Prostate gland (tissue), 2 donors: ENCODE results near the gene SEMG1. TPM values are rescaled to one million over a fixed set of nuclear protein-coding genes. Genes with fewer than 3 reads are reported as not detected.

ENCODE experiments used
- DNase-seq: peaks from one replicate; pipeline ENCODE4 v3.0.0-alpha.2; 2019; ENCODE audit warnings: low spot score
- H3K27ac ChIP-seq, 2 donors: fragments of 200-600 bp; sonication (generic); 2 replicates each; pipeline ENCODE4 v1.5.1; 2017 to 2019
- H3K27me3 ChIP-seq: fragments of 200-600 bp; sonication (generic); replicated peaks from 2 replicates; pipeline ENCODE4 v1.5.1; 2019; ENCODE audit not compliant: insufficient read depth
- H3K36me3 ChIP-seq, 2 donors: fragments of 200-600 bp; sonication (generic); 1 replicate in 1 of 2; 2 replicates in 1 of 2; pipeline versions ENCODE4 v1.5.1 to v1.8.1; 2017 to 2019
- H3K4me1 ChIP-seq: fragments of 200-600 bp; sonication (generic); replicated peaks from 2 replicates; pipeline ENCODE4 v1.5.1; 2019
- H3K4me3 ChIP-seq, 2 donors: fragments of 200-600 bp; sonication (generic); 2 replicates each; pipeline ENCODE4 v1.5.1; 2017 to 2019
- H3K9me3 ChIP-seq: fragments of 200-600 bp; sonication (generic); 2 replicates; pipeline ENCODE4 v1.5.1; 2017
- CTCF ChIP-seq, 4 experiments: fragments of 200-600 bp in 2 of 4; fragments of 450-650 bp in 2 of 4; sonication (generic) in 2 of 4; IDR thresholded peaks; 1 replicate in 3 of 4; 2 replicates in 1 of 4; pipeline ENCODE4 v1.5.1; 2016 to 2019; ENCODE audit warnings: antibody characterized with exemption in 4 of 4, mild to moderate bottlenecking in 2 of 4, moderate library complexity in 2 of 4
- POLR2A ChIP-seq: fragments of 450-650 bp; IDR thresholded peaks from one replicate; pipeline ENCODE4 v1.6.1; 2016; ENCODE audit warnings: antibody characterized with exemption, mild to moderate bottlenecking
- POLR2AphosphoS5 ChIP-seq: sonication (generic); formaldehyde crosslinking; IDR thresholded peaks from one replicate; pipeline ENCODE4 v1.6.1; 2017; ENCODE audit warnings: antibody characterized with exemption
- WGBS: methylation state at CpG from one replicate; pipeline ENCODE4 v1.1.5; 2018; 5-methylcytosine and 5-hydroxymethylcytosine counted together
- intact Hi-C: fragments of 100-400 bp; cut with DNase I; formaldehyde crosslinking; loops from one replicate; pipeline ENCODE4 v1.14.2; 2022
- total RNA-seq, 2 donors: library from RNA; depleted of rRNA; stranded (reverse); fragments of >200 nt; gene quantifications; one replicate each; pipeline ENCODE4 v1.1.0, GENCODE V29; 2016

Gene SEMG1
- total RNA-seq, 2 donors from 2014 or later: 0.14 to 250 TPM

DNA sequence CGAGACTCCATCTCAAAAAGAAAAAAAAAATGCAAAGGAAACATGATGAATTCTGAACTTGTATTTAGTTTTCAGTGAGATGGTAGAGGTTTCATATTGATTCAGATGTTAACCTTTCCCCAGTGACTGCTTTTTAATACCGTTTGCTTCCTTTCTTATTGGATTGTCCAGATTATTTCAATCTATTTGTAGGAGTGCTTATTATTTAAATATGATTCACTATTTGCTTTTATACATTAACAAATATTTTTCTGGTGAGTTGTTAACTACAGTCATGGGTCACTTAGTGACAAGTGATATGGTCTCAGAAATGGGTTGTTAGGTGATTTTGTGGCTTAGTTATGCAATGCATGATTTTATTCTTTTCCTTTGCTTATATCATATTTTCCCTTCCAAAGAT is 23.7 kb upstream of the SEMG1 start:
- no peaks in the 10 kb centered on the region for H3K9me3 ChIP-seq
- no peaks in the 10 kb centered on the region for H3K4me1 ChIP-seq
- TF ChIP-seq POLR2A: no peak
- TF ChIP-seq POLR2AphosphoS5: no peak
- no peak for TF ChIP-seq CTCF (IDR thresholded peaks at IDR 0.05)
- no peak overlapping the region for H3K27ac ChIP-seq
- intact Hi-C loops: no loop called here
- H3K36me3 ChIP-seq: no peaks in the 10 kb centered on the region
- no peaks in the 10 kb centered on the region for H3K27me3 ChIP-seq
- DNase-seq: no peak
- H3K4me3 ChIP-seq: no peak overlapping the region
- 88% methylated on average over 2 of the region's 2 CpGs for WGBS

- 68% methylated on average over 2 of the region's 2 CpGs for WGBS
- H3K36me3 ChIP-seq: no peaks in the 10 kb centered on the region
- H3K27me3 ChIP-seq: no peaks in the 10 kb centered on the region
- H3K9me3 ChIP-seq: no peaks in the 10 kb centered on the region
- no peak for DNase-seq
- TF ChIP-seq POLR2AphosphoS5: no peak
- TF ChIP-seq CTCF (IDR thresholded peaks at IDR 0.05): no peak
- no peak for TF ChIP-seq POLR2A
- H3K27ac ChIP-seq: no peak overlapping the region
- intact Hi-C loops: no loop called here
- no peak overlapping the region for H3K4me3 ChIP-seq
- no peaks in the 10 kb centered on the region for H3K4me1 ChIP-seq
Measured at GRCh38 chr20:45187693-45188092, 19.1 kb upstream of the SEMG1 start.

GRCh38 chr20:45189067-45189609 is 17.7 kb upstream of the SEMG1 start:
- Histone ChIP-seq H3K4me3 (no peak overlapping the region), H3K4me1 (no peaks in the 10 kb centered on the region), H3K27ac (no peak overlapping the region), H3K27me3 (no peaks in the 10 kb centered on the region), H3K36me3 (no peaks in the 10 kb centered on the region), H3K9me3 (no peaks in the 10 kb centered on the region)
- no peak for DNase-seq
- intact Hi-C loops: no loop called here
- 93% methylated on average over 3 of the region's 3 CpGs for WGBS
- TF ChIP-seq POLR2AphosphoS5 (no peak), CTCF (IDR thresholded peaks at IDR 0.05) (no peak), POLR2A (no peak)

DNA sequence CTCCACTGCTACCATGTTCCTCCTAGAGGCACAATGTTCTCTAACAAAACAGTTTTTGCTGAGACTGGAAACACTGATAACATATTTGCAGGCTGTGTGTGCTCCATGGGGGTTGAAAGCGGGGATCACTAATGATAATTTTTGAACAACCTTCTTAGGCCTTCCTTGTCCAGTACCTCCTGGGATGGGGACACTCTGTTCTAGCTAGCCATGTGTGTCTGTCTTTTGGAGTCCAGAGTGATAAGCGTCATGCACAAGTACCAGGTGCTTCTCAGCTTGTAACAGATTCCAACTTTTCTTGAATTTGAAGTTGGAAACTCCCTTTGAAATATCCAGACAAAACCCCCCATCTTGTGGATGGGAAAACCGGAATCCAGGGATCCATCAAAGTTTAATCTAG is 17.0 kb upstream of the SEMG1 start:
- Histone ChIP-seq H3K36me3 (no peaks in the 10 kb centered on the region), H3K4me3 (no peak overlapping the region), H3K9me3 (no peaks in the 10 kb centered on the region), H3K4me1 (no peaks in the 10 kb centered on the region), H3K27me3 (no peaks in the 10 kb centered on the region), H3K27ac (no peak overlapping the region)
- intact Hi-C loops: no loop called here
- WGBS: 73% methylated on average over 3 of the region's 3 CpGs
- no peak for DNase-seq
- TF ChIP-seq CTCF (IDR thresholded peaks at IDR 0.05) (no peak), POLR2AphosphoS5 (no peak), POLR2A (no peak)

DNA sequence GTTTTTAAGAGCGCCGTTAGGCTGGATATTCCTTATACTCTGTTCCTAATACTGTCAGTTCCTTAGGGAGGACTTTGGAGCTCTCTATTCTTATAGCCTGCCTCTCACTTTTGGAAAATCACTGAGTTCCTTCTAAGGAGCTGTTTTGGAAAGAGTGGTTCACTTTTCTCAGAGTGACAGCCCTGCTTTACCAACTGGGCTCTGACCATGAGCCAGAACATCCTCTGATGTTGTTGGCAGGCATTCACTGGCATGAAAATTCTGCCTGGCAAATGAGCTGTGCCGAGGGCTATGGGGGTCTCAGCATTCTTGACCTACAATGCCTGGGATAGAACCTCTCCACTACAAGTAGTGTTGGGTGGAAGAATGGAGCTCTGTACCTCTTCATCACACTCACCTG is 14.9 kb upstream of the SEMG1 start:
- no peaks in the 10 kb centered on the region for H3K36me3 ChIP-seq
- DNase-seq: no peak
- H3K27ac ChIP-seq: no peak overlapping the region
- TF ChIP-seq POLR2AphosphoS5 (no peak), POLR2A (no peak), CTCF (IDR thresholded peaks at IDR 0.05) (no peak)
- WGBS: 89% methylated on average over 3 of the region's 3 CpGs
- intact Hi-C loops: no loop called here
- H3K4me1 ChIP-seq: no peaks in the 10 kb centered on the region
- no peaks in the 10 kb centered on the region for H3K9me3 ChIP-seq
- H3K27me3 ChIP-seq: no peaks in the 10 kb centered on the region
- no peak overlapping the region for H3K4me3 ChIP-seq
